NCI-H2081 treated with DMSO at 0.1 percent for 48 hours (cell line): ENCODE results near the gene WDR43.

Source experiments
- DNase-seq: peaks from one replicate; lab custom pipeline; 2025; lab: John Stamatoyannopoulos, UW

Gene WDR43

GRCh38 chr2:28894470-28895188, at the start of gene WDR43:
Gene WDR43 (plus strand): TSS chr2:28894667. CDS start chr2:28894699, 32 bp downstream.
- DNase-seq, result peak; percentile 95

DNA sequence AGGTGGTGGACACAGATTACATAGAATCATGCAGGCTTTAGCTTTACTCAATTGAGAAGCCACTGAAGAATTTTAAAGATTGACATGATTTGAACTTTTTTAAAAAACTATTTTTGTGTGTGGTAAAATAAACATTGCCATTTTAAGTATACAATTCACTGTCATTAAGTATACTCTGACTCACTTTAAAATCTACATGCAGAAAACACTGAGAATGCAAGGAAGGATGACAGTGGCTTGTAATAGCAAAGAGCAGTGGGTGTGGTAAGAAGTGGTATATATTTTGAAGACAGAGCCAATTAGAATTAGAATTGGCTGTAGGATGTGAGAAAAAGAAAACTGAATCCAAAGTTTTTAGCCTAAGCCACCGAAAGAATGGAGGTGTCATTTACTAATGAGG, 39.3 kb upstream of the WDR43 start:
- no peak for DNase-seq

GRCh38 chr2:28855977-28856376, 38.5 kb upstream of the WDR43 start:
- DNase-seq, result no peak

DNA sequence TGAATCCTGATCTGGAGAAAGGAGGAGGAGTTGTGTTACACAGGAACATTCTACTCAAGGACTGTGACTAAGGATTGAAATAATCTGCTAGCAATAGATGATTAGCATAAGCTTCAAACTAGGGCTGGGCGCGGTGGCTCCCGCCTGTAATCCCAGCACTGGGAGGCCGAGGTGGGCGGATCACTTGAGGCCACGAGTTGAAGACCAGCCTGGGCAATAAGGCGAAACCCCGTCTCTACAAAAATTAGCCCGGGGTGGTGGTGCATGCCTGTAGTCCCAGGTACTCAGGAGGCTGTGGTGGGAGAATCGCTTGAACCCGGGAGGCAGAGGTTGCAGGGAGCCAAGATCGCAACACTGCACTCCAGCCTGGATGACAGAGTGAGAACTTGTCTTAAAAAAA, 25.9 kb upstream of the WDR43 start:
- DNase-seq, result no peak

DNA sequence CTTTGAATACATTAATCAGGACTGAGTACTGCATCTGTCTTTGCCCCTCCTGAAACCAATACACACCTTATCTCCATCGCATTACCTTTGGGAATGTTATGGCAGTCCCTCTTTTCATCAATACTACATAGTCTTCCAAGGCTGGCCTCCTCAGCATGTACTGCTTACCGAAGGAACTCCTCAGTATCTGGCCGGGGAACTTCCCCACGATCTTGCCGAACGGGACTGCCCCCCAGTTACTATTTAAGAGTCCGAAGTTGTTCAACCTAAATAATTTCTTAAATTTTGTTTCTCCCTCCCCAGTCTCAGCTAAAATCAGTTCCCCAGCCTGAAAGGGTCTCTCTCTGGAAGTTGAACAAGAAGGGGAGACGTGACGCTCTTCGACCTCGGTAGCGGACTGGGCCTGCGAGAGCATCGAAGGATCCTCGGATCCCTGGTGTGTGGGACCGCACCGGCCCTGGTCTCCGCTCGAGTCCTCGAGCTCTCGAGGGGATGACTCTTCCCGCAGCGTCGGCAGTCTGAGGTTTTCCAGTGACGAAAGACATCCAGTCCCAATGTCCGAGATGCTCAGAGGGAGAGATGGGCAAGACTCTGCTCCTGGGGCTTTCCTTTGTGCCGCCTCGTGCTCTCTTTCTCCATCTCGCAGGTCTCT, 24.8 kb upstream of the WDR43 start:
- no peak for DNase-seq

DNA sequence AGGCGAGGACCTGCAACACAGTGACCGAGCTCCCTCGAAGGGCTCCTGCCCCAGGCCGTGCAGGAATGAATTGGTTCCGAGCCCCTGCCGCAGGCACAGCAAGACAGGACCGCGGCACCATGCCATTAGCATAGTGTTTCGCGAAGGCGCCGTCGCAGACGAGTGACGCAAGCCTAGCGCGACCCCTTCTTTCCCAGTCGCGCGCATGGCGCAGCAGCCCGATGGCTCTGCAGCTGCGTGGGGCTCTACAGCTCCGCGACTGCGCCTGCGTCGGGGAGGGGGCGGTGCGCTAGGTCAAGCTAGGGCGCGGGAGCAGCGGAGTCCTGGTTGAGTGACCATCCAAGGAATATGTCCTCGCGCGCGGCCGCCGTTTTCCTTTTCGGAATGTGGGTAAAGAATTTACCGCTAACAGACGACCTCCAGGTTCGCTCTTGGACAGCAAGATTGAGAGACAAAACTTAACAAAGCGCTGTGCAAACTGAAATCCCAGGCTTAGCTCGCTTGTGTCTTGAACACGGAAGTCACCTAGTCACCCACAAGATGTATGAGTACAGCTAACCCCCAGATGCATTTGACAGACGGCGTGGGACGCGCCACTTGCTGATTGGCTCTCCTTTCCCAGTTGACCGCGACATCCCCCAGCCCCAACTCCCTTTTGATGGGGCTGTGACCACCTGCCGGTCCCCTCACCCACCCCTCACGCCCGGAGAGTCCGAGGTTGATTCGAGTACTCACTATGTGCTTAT, 24.1 kb upstream of the WDR43 start, which contains the start of gene TRMT61B:
TSS of gene TRMT61B (minus strand) at position 164 of the 746 bp plus-strand sequence. CDS start at position 132, 32 bp downstream.
- peak; percentile 79 for DNase-seq

DNA sequence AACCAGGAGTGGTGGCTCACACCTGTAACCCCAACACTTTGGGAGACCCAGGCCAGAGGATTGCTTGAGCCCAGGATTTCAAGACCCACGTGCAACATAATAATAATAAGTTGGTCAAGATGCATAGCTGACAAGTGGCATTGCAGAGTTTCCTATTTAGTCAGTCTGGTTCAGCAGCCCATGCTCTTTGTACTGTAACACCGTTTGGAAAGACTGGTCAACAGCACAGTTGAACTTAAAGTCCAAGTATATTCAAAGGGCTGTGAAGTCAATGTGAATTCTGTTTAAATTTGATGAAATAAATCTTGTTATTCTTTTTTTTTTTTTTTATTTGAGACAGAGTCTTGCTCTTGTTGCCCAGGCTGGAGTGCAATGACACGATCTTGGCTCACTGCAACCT, 22.8 kb upstream of the WDR43 start:
- no peak for DNase-seq

DNA sequence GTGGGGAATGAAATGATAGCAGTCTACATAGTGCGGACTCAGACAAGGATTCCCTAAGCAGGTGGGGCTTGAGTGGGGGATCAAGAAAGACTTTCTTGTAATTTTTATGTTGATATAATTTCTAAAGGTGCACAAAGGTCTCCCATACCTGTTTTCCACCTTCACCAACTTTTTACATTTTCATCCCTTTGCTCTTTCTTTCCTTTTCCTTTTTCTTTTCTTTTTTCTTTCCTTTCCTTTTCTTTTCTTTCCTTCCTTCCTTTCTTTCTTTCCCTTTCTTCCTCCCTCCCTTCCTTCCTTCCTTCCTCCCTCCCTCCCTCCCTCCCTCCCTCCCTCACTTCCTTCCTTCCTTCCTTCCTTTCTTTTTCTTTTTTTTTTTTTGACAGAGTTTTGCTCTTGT, 14.3 kb upstream of the WDR43 start:
- no peak for DNase-seq

DNA sequence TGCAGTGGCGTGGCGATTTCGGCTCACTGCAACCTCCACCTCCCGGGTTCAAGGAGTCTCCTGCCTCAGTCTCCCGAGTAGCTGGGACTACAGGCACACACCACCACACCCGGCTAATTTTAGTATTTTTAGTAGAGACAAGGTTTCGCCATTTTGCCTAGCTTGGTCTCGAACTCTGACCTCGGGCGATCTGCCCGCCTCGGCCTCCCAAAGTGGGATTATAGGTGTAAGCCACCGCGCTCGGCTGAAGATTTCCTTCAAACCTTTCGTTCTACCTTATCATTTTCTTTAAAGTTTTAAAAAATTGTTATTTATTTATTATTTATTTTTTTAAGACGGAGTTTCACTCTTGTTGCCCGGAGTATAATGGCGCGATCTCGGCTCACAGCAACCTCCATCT, 979 bp upstream of the WDR43 start:
- no peak for DNase-seq

DNA sequence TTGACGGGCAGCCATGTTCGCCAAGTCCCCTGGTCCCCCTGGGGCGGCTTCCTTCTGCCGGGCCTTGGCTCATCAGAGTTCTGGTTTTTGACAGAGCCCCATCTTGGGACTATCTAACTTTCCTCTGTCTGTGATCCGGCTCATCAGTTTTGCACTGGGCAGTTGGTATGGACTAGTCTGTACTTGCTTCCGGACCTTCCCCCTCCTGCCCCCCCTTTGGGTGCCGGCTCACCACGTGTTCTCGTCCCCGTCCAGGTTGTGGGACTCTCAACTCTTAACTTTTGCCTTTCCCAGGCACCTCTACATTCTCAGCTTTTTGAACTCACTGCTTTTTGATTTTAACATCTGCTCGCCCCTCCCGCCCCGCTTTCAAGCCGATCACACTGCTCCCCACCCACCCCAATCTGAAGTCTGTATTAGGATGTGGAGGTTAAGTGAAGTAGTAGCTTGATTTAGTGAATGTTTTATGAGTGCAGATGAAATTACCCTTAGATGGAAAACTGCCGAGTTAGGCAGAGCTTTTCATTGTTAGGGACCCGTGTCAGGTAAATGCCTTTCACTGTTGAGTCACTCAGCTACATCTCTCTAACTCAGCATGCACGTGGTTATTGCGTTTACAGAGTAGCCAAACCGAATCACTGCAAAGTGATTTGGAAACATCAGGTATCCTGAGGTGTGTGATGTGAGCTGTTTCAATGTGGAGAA, 874 bp downstream of the WDR43 start:
- no peak for DNase-seq

- DNase-seq, result no peak
Observed at GRCh38 chr2:28896906-28897305, 2.4 kb downstream of the WDR43 start.

- DNase-seq, result no peak
Observed at GRCh38 chr2:28898048-28898447, 3.6 kb downstream of the WDR43 start.

DNA sequence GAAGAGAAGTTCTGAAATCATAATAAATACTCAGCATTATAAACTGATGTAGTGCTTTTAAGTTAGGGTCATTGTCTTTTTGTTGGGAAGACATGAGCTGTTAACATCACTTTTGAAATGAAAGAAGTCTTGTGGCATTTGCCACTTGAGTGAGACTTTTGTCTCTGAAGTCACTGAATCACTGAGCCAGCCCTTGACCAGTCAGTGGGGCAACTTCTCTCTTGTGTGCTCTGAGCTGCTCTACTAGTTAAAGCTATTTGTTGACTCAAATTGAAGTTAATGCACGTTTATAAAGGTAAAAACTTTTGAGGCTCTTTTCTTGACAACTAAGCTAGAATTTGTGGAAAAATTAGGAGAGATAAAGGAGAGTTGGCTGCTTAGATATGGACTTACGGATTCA, 6.7 kb downstream of the WDR43 start:
- no peak for DNase-seq

DNA sequence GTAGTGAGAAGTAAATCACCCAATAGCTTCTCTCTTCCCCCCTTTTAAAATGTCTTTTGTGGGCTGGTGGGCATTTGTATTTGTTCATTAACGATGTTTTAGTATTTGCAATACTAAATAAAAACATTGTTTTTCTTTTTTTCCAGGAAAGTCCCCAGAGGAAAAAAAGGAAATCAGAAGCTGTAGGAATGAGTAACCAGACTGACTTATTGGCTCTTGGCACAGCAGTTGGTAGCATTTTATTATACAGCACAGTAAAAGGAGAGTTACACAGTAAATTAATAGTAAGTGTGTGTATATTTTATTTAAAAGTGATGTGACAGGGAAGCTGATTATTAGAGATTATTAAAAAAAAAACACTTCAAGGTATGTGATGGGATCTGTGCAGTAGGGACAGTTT, 7.4 kb downstream of the WDR43 start:
- DNase-seq, result no peak

DNA sequence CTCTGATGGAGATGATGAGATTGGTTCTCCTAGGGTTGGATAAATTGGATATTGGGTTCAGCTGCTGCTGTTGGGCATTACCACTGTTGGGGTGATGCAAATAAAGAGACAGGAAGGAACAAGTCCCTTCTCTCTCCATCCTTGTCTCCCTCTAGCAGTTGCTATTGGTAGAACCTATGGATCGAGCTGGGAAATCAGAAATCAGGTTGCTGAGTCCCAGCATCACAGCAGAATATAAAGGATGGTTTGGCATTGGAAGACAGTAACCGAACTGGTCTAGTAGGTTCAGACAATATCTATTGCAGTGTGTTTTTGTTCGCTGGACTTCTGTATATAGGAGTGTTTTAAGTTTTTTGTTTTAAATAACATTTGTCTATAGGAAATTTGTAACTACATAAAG, 8.1 kb downstream of the WDR43 start:
- no peak for DNase-seq

GRCh38 chr2:28904295-28904694, 9.8 kb downstream of the WDR43 start:
- DNase-seq, result no peak

DNA sequence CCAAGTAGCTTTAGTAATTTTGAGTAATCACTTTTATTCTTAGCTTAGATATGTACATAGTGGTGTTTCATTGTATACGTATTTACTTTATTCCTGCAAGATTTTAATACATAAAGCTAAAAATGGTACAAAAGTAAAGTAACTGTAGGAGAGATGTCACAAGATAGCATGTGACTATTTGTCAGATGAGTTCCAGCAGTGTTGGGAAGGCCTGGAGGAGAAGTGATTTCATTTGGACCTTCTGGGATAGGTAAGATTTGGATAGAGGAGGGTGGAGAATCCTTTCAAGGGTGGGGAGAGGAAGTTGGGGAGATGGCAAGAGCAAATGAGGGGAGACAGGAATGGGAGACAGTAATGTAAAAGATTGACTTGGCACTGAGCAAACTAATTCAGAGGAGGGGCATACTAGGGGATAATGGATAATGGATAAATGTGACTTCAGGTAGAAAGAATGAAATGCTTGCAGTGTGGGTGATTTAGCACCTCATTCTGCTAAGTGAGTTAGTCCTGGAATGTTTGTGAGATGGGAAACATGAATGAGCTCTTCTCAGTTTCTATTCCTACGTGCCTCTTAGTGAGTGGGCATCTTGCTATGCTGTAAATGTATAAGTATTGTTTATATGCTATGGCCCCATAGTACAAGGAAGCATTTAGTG, 10.5 kb downstream of the WDR43 start:
- no peak for DNase-seq

DNA sequence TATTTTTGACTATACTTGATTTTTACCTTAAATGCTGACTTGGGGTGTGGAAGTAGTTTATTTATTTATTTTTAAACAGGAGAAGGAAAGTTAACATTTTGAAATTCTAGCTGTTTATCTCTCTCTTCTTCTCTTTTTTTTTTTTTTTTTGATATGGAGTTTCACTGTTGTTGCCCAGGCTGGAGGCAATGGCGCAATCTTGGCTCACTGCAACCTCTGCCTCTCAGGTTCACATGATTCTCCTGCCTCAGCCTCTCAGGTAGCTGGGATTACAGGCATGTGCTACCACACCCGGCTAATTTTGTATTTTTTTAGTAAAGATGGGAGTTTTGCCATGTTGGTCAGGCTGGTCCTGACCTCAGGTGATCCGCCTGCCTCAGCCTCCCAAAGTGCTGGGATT, 11.1 kb downstream of the WDR43 start:
- no peak for DNase-seq

DNA sequence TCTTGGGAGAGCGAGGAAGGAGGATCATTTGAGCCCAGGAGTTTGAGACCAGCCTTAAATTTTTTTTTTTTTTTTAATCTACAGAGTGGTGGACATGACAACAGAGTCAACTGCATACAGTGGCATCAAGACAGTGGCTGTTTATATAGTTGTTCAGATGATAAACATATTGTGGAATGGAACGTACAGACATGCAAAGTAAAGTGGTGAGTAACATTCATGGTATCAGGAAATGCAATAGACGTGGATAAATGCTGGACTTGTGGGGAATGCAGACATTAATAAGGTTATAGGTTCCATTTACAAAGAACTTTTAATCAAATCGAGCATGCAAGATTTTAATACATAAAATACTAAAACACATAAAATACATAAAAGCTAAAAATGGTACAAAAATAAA, 11.9 kb downstream of the WDR43 start:
- no peak for DNase-seq

GRCh38 chr2:28906821-28907220, 12.4 kb downstream of the WDR43 start:
- no peak for DNase-seq

- no peak for DNase-seq
Observed at GRCh38 chr2:28908172-28908571, 13.7 kb downstream of the WDR43 start.
